ENCODE results near the gene MPHOSPH9.
A peak's percentile ranks its signal among the peaks of the same experiment; 100 is the strongest.

MPHOSPH9 gene

DNA sequence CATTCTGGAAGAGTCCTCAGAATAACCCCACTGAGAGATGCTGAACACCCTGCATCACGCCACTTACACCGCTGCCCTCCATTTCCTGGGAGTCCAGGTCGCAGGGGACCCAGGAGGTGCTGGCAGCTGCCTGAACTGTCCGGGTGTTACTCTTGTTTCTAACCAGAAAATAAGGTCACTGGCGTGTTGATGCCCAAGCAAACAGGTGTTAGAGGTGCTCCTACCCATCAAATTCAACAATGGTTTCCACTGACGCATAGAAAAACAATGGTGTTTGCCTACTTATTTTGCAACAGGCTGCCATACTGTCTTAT lies 105.8 kb downstream of the MPHOSPH9 start:
- no peak for DNase-seq (ENCODE audit: low spot score)

DNA sequence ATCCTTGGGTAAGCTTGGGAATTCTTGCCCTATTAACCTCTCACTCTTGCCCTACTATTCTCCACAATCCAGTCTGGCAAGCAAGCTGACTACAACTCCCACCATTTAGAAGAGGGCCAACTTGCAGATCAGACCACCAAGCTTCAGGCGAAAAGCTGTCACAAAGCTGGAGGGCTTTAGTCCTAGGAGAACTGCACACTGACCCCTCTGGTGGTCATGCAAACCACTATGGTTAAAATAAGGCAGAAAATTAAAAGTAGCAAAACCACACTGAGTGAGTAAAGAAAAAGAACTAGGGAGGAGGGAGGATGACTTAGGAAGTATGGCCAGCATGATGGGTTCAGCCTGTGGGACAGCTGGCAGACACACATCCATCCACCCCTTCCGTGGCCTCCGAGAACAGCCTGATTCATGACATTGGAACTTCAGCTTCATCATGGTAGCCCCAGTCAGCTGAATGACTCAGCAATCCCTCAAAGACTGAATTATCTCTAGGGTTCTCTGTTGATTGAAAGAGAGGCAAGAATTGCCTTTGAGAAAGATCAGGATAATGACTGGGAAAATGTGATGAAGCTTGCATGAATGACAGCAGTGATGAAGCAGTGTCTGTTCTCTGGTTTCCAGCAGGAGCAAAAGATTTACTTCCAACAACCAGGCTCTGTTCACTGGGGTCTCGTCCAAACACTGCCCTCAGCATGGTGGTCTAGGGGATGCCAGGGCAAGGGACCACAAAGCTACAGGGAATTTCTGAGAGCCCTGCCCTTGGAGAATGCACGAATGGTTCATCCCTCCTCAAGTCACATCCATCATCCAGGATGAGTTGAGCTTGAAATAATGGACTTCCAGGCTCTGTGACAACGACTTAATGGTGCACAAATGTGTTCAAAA lies 106.4 kb downstream of the MPHOSPH9 start:
- DNase-seq (ENCODE audit: low spot score): peak; percentile 31

DNA sequence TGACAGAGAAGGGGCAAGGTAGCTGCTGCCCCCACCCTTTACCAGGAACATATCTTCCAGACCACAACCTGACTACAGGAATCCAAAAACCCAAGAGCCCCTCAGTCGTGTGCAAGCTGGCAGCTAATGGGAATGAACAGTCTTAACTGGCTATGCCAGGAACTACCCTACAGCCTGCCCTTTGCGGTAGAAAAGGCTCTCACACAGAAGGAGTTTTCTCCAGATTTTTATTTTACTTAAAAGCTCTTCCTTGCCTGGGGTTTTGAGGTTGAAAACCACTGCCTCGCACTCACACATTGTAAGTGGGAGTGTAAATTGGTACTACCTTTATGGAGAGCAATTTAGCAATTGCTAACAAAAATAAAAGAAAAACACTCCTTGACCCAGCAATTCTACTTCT lies 110.3 kb downstream of the MPHOSPH9 start:
- DNase-seq (ENCODE audit: low spot score): no peak

DNA sequence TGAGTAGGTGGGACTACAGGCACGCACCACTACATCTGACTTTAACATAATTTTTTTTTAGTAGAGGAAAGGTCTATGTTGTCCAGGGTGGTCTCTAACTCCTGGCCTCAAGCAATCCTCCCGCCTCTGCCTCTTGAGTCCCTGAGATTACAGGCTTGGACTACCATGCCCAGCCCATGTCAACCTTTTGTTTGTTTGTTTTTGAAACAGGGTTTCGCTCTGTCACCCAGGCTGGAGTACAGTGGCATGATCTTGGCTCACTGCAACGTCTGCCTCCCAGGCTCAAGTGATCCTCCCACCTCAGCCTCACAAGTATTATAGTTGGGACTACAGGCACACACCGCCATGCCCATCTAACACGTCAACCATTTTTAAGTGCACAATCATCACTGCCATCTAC lies 111.3 kb downstream of the MPHOSPH9 start:
- DNase-seq (ENCODE audit: low spot score): no peak

DNA sequence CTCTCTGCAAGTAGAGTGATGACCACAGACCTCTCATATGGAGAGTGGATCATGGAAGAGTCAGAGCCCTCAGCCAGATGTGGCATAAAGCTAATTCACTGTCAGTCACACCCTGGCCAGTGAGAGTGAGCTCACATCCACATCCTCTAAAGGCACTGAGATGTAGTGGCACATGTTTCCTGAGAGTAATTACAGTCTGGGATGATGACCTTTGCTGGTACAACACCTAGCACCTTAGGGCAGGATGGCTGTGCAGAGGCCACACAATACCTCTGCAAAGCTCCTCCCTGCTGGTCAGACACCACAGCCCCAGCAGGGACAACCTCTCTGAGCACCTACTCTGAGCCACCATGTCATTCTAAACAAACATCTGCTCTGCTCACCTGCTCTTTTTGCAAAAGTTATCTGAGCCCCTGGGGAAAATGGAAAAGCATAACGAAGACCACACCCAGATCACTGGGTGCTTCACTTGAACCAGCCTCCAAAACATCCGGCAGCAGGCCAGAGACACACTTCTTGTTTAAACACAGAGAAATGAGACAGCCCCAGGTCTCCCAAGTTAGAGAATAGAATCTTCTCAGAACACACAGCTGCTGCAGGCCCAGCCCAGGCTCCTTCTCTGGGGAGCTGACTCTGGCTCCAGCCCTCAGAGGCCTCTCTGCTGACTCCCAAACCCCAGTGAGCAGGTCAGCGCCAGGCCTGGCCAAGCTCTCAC lies 112.3 kb downstream of the MPHOSPH9 start:
- DNase-seq (ENCODE audit: low spot score): no peak

DNA sequence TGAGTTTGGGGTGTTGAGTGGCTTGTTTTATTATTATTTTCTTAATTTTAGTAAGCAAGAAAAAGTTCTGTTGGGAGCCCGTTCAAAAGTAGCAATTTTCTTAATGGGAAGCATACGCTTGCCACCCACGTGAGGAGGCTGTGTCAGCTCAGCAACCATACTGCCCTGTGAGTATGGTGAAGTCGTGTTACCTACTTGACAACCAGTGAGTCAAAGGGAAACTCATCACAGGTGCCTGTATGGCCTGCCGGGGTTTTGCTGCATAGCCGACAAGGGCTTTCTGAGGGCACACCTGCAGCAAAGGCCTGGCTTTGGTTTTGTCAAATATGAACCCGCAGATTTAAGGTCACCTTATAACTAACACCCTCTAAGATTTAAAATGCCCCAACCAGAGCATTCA lies 113.1 kb downstream of the MPHOSPH9 start:
- DNase-seq (ENCODE audit: low spot score): no peak

DNA sequence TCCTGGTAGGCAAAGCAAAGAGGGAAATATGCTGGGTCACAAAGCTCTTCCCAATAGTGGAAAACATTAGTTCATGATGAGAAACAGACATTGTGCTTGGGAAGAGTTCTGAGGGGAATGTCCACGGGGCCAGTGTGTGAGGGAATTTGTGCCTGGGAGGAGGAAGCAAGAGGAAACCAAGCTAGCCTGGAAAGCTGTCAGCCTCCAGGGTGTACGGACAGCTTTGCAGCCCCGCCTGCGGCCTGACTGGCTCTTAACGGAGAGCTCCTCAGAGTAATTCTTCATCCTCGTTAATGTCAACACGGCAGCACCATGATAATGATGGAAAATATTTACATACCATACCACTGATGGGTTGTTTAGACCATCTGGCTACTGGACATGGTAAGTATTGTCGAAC lies 114.4 kb downstream of the MPHOSPH9 start:
- no peak for DNase-seq (ENCODE audit: low spot score)

DNA sequence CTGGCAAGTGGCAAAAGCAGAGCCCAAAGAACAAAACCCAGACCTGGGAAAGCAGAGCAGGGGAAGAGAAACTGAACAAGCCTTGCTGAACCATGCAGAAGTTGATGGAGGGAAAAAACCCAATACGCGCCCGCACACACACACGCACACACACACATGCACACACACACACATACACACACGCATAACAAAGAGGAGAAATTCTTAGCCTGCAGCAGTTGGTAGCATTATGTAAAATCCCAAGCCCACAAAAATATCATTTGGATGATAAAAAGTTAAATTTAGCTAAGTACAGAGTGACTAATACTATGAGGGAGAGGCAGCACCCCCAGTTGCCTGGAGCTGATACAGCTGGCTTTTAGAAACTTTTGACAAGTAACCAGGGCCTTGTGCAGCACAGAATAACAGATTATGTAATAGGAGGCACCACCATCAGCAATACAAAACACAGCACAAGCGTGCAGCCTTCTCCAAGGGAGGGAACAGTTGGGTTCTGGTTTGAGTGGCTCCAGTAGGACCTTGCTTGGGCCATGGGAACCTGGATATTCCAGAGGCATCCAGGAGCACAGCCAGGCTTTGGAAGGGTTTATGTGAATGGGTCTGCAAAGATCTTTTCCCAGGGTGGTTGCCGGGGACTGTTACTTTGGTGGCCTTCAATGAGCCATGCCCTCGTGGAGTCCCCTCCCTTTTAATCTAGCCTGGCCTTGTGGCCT lies 117.4 kb downstream of the MPHOSPH9 start:
- peak; percentile 59 for DNase-seq (ENCODE audit: low spot score)

DNA sequence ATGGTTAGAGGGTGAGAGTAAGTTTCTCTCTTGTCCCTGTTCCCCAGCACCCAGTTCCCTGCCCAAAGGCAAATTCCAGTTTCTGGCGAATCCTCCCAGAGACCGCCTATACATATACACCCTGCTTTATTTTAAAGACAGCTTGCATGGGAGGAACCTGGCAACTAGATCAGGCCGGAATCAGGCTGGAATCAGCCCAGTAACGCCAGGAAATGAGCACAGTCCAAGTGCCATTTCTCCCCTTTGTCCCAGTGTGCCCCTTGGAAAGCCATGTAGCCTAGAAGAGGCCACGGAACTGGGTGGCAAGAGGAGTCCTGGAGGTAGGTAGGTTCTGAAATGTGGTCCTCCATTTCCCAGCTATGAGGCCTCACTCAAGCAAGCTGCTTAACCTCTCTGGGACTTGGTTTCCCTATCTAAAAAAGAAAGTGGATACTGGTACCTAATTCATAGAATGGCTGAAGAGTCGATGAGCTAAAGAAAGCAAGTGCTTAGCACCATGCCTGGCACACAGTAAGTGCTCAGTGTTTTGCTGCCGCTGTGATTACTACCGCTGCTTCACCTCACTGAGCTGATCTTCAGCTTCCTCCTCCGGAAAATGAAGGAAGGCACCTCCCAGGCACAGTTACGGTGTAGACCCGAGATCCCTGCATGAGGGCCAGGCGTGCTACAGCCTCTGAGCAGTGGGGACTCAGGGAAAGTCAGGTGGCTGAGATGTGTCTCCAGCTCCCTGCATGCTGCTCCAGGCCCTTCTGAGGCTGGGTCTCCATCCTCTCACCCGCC lies 118.4 kb downstream of the MPHOSPH9 start:
- DNase-seq (ENCODE audit: low spot score): no peak

DNA sequence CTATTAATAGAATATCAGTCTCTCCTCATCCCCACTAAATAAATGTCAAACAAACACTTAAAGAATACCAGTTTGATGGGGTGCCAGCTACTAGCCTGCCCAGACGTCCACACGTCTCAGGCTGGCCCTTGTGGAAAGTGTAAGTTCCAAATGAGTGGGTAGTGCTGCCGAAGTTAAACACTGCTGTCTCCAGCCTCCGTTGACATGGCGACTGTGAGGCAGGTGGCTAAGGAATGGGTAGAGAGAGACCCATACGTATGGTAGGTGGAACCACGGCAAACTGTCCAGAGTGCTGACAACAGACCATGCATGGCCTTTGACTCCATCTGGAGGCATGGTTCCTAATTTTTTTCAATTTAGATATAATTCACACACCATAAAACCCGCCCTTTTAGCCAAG lies 119.9 kb downstream of the MPHOSPH9 start:
- no peak for DNase-seq (ENCODE audit: low spot score)

DNA sequence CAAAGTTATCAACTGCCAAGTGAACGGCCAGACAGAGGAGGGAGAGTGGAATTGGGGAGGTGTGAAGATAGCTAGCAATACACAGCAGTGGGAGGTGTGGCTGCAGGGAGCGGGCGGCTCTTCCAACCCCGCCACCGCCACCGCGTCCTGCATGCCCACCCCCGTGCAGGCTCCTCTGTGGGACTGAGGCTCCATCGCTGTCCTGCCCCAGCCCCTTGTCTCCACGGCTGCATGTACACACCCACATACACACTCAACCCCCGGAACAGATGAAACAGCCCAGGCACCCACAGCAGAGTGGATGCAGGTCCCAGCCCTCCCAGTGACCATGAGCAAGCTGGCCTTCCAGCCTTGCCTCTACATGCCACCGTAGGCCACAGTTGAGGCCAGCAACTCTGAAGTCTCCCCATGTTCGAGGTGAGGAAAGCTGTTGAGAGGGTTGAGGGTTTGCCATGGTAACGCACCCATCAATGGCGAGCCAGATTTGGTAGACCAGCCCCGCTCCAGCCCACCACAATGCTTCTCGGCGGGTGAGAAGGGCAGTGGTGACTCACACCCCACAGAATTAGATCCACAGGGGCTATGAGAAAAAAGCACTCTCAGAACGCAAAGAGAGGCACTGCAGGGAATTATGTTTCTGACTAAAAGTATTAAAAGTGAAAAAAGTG lies 121.3 kb downstream of the MPHOSPH9 start:
- DNase-seq (ENCODE audit: low spot score): no peak

DNA sequence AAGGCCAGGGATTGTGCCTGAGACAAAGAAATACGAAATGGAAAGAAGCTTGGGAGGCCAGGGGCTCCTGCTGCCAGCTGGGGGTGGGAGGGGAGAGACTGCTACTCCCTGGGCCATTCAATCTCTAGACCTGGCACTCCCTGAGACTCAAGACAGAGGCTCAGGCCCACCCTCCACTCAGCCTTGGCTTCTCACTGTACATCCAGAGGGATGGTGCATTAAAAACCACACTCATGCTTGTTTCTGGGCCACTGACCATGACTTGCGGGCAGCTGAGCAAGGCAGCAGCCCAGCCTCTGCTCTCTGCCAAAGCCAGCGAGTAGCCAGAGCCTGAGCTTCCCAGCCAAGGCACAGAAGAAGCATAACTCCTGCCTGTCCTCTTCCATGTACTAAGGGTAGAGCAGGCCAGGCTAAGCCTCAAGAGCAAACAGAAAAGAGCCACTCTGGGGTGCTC lies 123.6 kb downstream of the MPHOSPH9 start:
- peak; percentile 43 for DNase-seq (ENCODE audit: low spot score)

DNA sequence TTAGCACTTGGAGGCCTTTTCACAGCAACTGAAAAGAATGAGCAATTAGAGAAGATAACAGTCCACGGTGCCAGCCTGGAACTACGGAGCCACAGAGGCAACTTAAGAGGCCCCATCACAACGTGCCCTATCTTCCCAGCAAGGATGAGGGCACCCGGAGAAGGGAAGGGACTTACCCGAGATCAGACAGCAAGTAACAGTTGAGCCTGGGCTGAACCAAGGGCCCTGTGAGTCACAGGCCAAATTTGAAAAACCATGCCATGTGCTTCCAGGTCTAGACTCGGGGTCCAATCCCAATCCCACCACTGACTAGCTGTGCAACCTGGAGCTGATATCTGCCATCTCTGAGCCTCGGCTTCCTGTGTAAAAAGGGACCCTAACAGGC lies 124.3 kb downstream of the MPHOSPH9 start:
- no peak for DNase-seq (ENCODE audit: low spot score)

DNA sequence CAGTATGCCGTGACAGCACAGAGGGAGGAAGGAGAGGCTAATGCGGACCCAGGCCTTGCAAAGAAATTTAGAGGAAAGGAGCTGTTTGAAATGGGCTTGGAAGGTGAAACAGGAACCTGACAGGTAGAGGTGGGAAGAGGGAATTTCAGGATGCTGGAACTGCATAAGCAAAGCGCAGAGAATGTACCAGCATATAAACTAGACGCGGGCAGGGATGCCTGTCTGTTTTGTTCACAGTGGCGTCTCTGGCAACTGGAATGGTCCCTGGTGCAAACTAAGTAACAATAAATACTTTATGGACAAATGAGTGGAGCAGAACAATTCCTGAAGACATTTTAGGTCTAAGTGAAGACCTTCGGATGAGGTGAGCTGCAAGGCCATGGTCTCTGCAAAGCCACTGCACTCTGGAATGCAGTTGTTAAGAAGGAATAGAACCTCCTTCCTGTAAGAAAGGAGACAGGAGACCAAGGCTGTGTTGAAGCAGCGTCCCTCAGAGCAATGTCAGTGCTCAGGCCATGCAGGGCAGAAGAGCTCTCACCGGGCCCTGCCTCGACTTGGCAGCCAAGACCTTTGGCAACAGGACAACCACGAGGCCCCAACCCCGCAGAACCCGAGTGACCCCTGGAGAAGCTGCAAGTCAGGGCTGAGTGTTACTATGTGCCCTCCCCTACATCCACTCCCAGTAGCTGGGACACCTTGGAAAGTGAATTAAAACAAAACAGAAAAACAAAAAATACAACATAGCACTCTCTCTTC lies 124.8 kb downstream of the MPHOSPH9 start:
- DNase-seq (ENCODE audit: low spot score): no peak

DNA sequence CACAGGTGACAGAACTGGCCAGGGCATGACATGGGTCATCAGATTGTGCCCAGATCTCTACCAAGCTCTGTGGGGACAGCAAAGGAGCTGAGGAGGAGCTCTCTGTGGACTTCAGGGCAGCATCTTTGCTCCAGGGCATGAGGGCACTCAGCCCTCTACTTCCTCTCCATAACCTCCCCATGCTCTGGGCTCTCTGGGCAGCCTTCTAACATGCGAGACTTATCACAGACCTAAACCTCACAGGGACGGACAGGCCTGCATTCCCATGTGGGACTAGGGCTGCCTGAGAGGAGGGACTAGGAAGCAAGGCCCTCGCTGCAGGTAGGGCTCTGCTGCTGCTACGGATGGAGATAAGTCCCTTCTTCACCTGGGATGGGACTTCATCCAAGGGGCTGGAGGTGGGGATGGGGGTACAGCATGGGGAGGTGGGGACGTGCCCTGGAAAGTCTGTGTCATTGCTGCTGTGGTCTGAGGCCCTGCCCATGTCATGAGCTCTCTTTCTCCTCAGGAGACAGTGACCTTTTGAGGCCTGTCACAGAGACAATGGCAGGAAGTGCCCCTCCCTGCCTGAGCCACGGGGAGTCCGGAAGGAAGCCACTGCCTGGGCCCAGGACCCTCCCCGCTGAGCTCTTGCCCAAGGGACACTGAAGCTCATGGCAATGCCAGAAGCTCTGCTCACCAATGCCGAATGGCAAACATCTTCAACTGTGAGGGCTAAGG lies 126.1 kb downstream of the MPHOSPH9 start:
- DNase-seq (ENCODE audit: low spot score): no peak

DNA sequence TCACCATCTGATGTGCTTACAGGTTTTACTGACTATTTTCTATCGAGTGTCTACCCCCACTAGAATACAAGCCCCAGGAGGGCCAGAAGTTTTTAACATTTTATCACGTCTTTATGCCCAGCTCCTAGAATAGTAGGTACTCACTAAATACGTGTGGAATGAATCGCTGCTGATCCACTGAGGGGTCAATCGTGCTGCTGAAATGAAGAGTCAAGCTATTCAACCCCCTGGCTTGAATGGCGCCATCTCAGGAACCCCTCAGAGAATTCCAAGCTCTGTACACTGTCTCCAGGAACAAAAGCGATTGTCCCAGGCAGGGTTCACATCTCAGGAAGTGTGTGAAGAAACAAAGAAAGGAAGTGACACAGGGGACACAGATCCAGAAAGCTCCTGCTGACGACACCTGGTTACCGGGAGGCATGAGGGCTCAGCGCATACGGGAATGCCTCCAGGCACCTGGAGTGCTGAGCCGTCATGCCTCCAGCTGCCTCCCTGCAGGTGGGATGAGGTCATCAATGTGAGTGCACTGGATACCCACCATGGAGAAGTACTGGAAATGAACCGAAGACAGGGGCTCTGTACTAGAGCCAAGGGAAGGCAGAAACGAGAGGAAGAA lies 127.6 kb downstream of the MPHOSPH9 start:
- DNase-seq (ENCODE audit: low spot score): no peak

DNA sequence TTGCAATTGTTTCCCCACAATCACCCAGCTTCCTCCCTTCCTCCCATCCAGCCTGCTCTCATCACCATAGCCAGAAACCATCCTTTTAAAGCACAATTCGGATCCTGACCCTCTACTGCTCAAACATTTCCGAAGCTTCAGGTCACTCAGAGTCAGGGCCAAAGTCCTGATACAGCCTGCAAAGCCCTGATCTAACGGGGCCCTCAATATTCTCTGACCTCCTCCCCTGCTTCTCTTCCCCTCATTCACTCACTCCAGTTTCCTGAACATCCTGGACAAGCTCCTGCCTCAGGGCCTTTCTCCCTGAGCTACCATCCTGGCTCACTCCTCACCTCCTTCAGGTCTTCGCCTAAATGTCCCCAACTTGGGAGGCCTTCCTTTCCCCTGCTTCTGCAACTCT lies 128.1 kb downstream of the MPHOSPH9 start:
- DNase-seq (ENCODE audit: low spot score): no peak
